Loucy (cell line): ENCODE results near the gene FAM114A2.

Experiments
- H2AFZ ChIP-seq: fragments of 200-600 bp; sonication (generic); 2 replicates; pipeline ENCODE4 v1.6.0; 2016; ENCODE audit warnings: antibody characterized with exemption, mild to moderate bottlenecking, low read length, moderate library complexity
- H3F3A ChIP-seq: fragments of 200-600 bp; 2 replicates; pipeline ENCODE4 v1.6.0; 2016; ENCODE audit warnings: antibody characterized with exemption, low read depth, mild to moderate bottlenecking
- H3K27me3 ChIP-seq: fragments of 200-600 bp; sonication (generic); 2 replicates; pipeline ENCODE4 v1.6.1; 2014; ENCODE audit warnings: low read length, mild to moderate bottlenecking; ENCODE audit not compliant: insufficient read depth, poor library complexity, severe bottlenecking
- H3K36me3 ChIP-seq: fragments of 200-600 bp; sonication (generic); 2 replicates; pipeline ENCODE4 v1.6.1; 2016; ENCODE audit warnings: low read length; ENCODE audit not compliant: insufficient read depth
- H3K4me1 ChIP-seq: fragments of 200-600 bp; sonication (generic); 2 replicates; pipeline ENCODE4 v1.5.1; 2014; ENCODE audit warnings: low read length, mild to moderate bottlenecking; ENCODE audit not compliant: insufficient read depth, poor library complexity, severe bottlenecking
- H3K4me2 ChIP-seq: fragments of 200-600 bp; sonication (generic); 2 replicates; pipeline ENCODE4 v1.6.0; 2014; ENCODE audit warnings: antibody characterized with exemption, low read length, low read depth, mild to moderate bottlenecking; ENCODE audit not compliant: poor library complexity, severe bottlenecking
- H3K4me3 ChIP-seq: fragments of 200-600 bp; sonication (generic); 2 replicates; pipeline ENCODE4 v1.5.1; 2014; ENCODE audit warnings: low read length, mild to moderate bottlenecking, mixed read lengths; ENCODE audit not compliant: poor library complexity, severe bottlenecking
- H3K79me2 ChIP-seq: fragments of 200-600 bp; sonication (generic); 2 replicates; pipeline ENCODE4 v1.6.1; 2014; ENCODE audit warnings: low read length; ENCODE audit not compliant: insufficient read depth
- H3K9ac ChIP-seq: fragments of 200-600 bp; sonication (generic); 2 replicates; pipeline ENCODE4 v1.6.0; 2014; ENCODE audit warnings: mild to moderate bottlenecking, low read depth, low read length, moderate library complexity; ENCODE audit not compliant: poor library complexity, severe bottlenecking
- H3K9me2 ChIP-seq: fragments of 200-600 bp; sonication (generic); replicated peaks from 2 replicates; pipeline ENCODE4 v1.6.1; 2016; ENCODE audit warnings: low read depth, low read length, mixed read lengths
- H3K9me3 ChIP-seq: fragments of 200-600 bp; sonication (generic); 2 replicates; pipeline ENCODE4 v1.6.1; 2014; ENCODE audit warnings: mild to moderate bottlenecking, antibody characterized with exemption, low read length, low read depth; ENCODE audit not compliant: insufficient read depth
- H4K20me1 ChIP-seq: fragments of 200-600 bp; sonication (generic); 2 replicates; pipeline ENCODE4 v1.6.0; 2014; ENCODE audit warnings: antibody characterized with exemption, low read length, mild to moderate bottlenecking; ENCODE audit not compliant: insufficient read depth, poor library complexity, severe bottlenecking
- CTCF ChIP-seq: fragments of 200-600 bp; sonication (generic); conservative IDR thresholded peaks from 2 replicates; pipeline ENCODE4 v1.5.1; 2014; ENCODE audit warnings: mild to moderate bottlenecking, antibody characterized with exemption, low read length
- EZH2phosphoT487 ChIP-seq: fragments of 200-600 bp; IDR thresholded peaks from 2 replicates; pipeline ENCODE4 v1.6.1; 2018; ENCODE audit warnings: antibody characterized with exemption, mild to moderate bottlenecking, moderate library complexity, borderline replicate concordance

Gene FAM114A2

GRCh38 chr5:154038707-154039457 is at the start of gene FAM114A2, which contains the start of gene MFAP3:
Gene FAM114A2, minus strand, starts transcription at chr5:154038910. Its CDS starts 3,957 bp downstream, at chr5:154034953.
Gene MFAP3, plus strand, starts transcription at chr5:154038967. Its CDS starts 10,756 bp downstream, at chr5:154049723.
- peak within 1 kb of the TSS; percentile 78 for H3K9ac ChIP-seq
- H3K4me2 ChIP-seq: peak within 1 kb of the TSS; percentile 82
- no peaks in the 10 kb centered on the region for H3K27me3 ChIP-seq
- H3K79me2 ChIP-seq: peaks cover 33% of the 10 kb centered on the region
- peaks cover 18% of the 10 kb centered on the region for H3K4me1 ChIP-seq
- no peaks in the 10 kb centered on the region for H3K36me3 ChIP-seq
- H2AFZ ChIP-seq: peak within 1 kb of the TSS; percentile 97
- H3K9me2 ChIP-seq: no peaks in the 10 kb centered on the region
- no peaks in the 10 kb centered on the region for H4K20me1 ChIP-seq
- H3K9me3 ChIP-seq: no peaks in the 10 kb centered on the region
- H3K4me3 ChIP-seq: peak within 1 kb of the TSS; percentile 88
- TF ChIP-seq CTCF (no peak), EZH2phosphoT487 (no peak)
- H3F3A ChIP-seq: no peaks in the 10 kb centered on the region

- H3K4me3 ChIP-seq: no peak overlapping the region
- H3K79me2 ChIP-seq: no peaks in the 10 kb centered on the region
- H3K4me2 ChIP-seq: no peak overlapping the region
- H3K4me1 ChIP-seq: no peaks in the 10 kb centered on the region
- H3K9ac ChIP-seq: no peak overlapping the region
- no peak overlapping the region for H2AFZ ChIP-seq
- no peaks in the 10 kb centered on the region for H3K9me3 ChIP-seq
- no peaks in the 10 kb centered on the region for H3F3A ChIP-seq
- TF ChIP-seq CTCF (no peak), EZH2phosphoT487 (no peak)
- no peaks in the 10 kb centered on the region for H4K20me1 ChIP-seq
- no peaks in the 10 kb centered on the region for H3K36me3 ChIP-seq
- no peaks in the 10 kb centered on the region for H3K27me3 ChIP-seq
- no peaks in the 10 kb centered on the region for H3K9me2 ChIP-seq
These were observed 48.5 kb upstream of the FAM114A2 start for GRCh38 chr5:154087260-154087659.

GRCh38 chr5:154086641-154087040 is 47.9 kb upstream of the FAM114A2 start:
- Histone ChIP-seq H3K4me2 (no peak overlapping the region), H3K36me3 (no peaks in the 10 kb centered on the region), H3K4me3 (no peak overlapping the region), H3K27me3 (no peaks in the 10 kb centered on the region), H3K4me1 (no peaks in the 10 kb centered on the region), H3K9me2 (no peaks in the 10 kb centered on the region), H3K9ac (no peak overlapping the region), H3K79me2 (no peaks in the 10 kb centered on the region), H3K9me3 (no peaks in the 10 kb centered on the region), H3F3A (no peaks in the 10 kb centered on the region), H2AFZ (no peak overlapping the region), H4K20me1 (no peaks in the 10 kb centered on the region)
- TF ChIP-seq CTCF (no peak), EZH2phosphoT487 (no peak)
